HFFc6 (cell line): Measurements from ENCODE around the gene TEKT3. TPM values are rescaled to one million over a fixed set of nuclear protein-coding genes. Genes with fewer than 3 reads are reported as not detected.
A peak's percentile ranks its signal among the peaks of the same experiment; 100 is the strongest.

Experiments
- DNase-seq: peaks from one replicate; pipeline ENCODE4 v3.0.0-alpha.2; 2018
- H3K27ac Mint-ChIP-seq: 2 replicates; pipeline ENCODE4 v1.8.0; 2020; ENCODE audit warnings: mild to moderate bottlenecking, mixed read lengths
- H3K27me3 Mint-ChIP-seq: 2 replicates; pipeline ENCODE4 v1.8.0; 2021; ENCODE audit warnings: mild to moderate bottlenecking, moderate library complexity, mixed read lengths; ENCODE audit not compliant: insufficient read depth
- H3K36me3 Mint-ChIP-seq: 2 replicates; pipeline ENCODE4 v1.8.0; 2021; ENCODE audit warnings: low read depth, mixed read lengths
- H3K4me1 Mint-ChIP-seq: 2 replicates; pipeline ENCODE4 v1.8.0; 2020; ENCODE audit warnings: low read depth, mixed read lengths
- H3K4me3 Mint-ChIP-seq: 2 replicates; pipeline ENCODE4 v1.8.0; 2020; ENCODE audit warnings: mild to moderate bottlenecking, moderate library complexity, mixed read lengths
- H3K9me3 Mint-ChIP-seq: 2 replicates; pipeline ENCODE4 v1.8.0; 2020; ENCODE audit warnings: mild to moderate bottlenecking, mixed read lengths
- CTCF ChIP-seq: fragments of 200-600 bp; sonication (generic); IDR thresholded peaks from 2 replicates; pipeline ENCODE4 v1.5.0; 2021; ENCODE audit warnings: antibody characterized with exemption, mild to moderate bottlenecking
- total RNA-seq, 6 experiments: library from RNA; stranded (reverse); fragmentation: NEBNext Ultra II Directional; extraction: Animal tissue kit (Norgen Biotek cat#: 25700); gene quantifications; 2 replicates in 1 of 6; 3 replicates in 5 of 6; pipeline ENCODE4 v1.2.3, GENCODE V29; 2021

Gene TEKT3
- total RNA-seq, 6 experiments from 2014 or later = not detected

- no peak for TF ChIP-seq CTCF
- Mint-ChIP-seq H3K4me3 (no peak overlapping the region), H3K36me3 (no peaks in the 10 kb centered on the region), H3K27ac (no peak overlapping the region), H3K9me3 (no peaks in the 10 kb centered on the region), H3K27me3 (peaks cover 14% of the 10 kb centered on the region), H3K4me1 (peaks cover 9% of the 10 kb centered on the region)
- no peak for DNase-seq
These were observed 18.3 kb downstream of the TEKT3 start for GRCh38 chr17:15323131-15323530.

- TF ChIP-seq CTCF = no peak
- peak; percentile 24 for DNase-seq
- H3K9me3 Mint-ChIP-seq = no peaks in the 10 kb centered on the region
- no peaks in the 10 kb centered on the region for H3K36me3 Mint-ChIP-seq
- no peak overlapping the region for H3K4me3 Mint-ChIP-seq
- H3K27me3 Mint-ChIP-seq = peaks cover 23% of the 10 kb centered on the region
- H3K27ac Mint-ChIP-seq = no peak overlapping the region
- peaks cover 9% of the 10 kb centered on the region for H3K4me1 Mint-ChIP-seq
These were observed 19.7 kb downstream of the TEKT3 start for GRCh38 chr17:15321556-15322251.

DNA sequence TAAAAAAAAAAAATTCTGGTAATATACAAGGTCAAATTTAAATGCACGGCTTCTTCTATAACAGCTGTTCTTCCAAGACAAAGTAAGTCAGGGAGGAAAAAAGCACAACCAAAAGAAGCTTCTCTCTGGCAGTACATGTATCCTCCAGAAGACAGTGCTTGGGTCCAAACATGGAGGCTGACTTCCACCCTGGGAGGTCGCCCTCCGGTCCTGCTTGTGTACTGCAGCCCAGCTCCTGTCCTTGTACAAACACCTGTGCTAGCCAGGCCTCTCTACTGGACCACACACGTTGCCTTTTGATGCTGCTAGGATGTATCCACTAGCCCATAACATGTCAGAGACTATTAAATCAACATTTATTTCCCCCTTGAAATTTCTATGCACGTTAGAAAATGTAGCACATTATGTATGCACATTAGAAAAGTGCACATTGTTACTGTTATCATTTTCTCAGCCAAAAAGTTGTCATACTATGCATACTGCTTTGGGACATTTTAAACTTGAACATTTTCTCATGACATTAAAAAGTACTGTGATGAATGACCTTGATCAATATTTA, 21.9 kb downstream of the TEKT3 start:
- Mint-ChIP-seq H3K27ac (no peak overlapping the region), H3K4me1 (peaks cover 9% of the 10 kb centered on the region), H3K27me3 (peaks cover 31% of the 10 kb centered on the region), H3K9me3 (no peaks in the 10 kb centered on the region), H3K4me3 (no peak overlapping the region), H3K36me3 (no peaks in the 10 kb centered on the region)
- no peak for TF ChIP-seq CTCF
- no peak for DNase-seq

DNA sequence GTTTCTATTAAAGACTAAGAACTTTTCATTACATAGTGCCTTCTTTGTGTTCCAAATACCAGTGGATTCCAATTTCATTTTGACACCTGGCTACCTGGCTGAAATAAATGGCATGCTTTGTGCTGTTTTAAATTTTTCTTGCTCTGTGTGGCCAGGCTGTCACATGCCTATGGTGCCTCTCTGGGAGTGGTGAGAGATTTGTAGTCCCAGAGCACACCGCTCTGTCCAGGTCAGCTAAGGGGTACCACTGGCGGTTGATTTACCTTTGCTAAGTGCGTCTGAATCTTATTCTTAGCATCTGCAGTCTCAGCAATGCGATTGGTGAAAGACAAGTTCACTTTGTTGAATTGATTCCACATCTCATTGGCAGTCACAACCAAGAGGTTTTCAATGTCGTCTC, 29.4 kb downstream of the TEKT3 start:
- H3K27ac Mint-ChIP-seq = no peak overlapping the region
- no peak for DNase-seq
- no peaks in the 10 kb centered on the region for H3K9me3 Mint-ChIP-seq
- no peaks in the 10 kb centered on the region for H3K36me3 Mint-ChIP-seq
- peaks cover 28% of the 10 kb centered on the region for H3K27me3 Mint-ChIP-seq
- H3K4me3 Mint-ChIP-seq = no peak overlapping the region
- H3K4me1 Mint-ChIP-seq = peaks cover 2% of the 10 kb centered on the region
- TF ChIP-seq CTCF = no peak

DNA sequence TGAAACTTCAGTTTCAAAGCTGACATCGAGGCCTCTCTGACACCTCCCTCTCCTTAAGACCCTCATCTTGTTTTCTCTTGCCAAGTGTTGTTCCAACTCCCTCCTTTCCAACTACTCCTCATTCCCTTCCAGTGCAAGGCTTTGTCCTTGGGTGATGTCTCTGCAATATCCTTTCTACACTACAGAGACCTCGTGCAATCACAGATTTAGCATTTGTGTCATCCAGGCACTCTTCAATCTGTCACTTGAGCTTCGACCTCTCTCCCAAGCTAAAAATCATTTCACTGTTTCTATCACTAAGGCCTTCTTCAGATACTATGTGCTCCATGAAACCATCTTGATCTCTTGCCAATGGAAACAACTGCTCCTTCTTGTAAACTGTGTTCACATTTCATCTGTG, 31.6 kb downstream of the TEKT3 start:
- Mint-ChIP-seq H3K9me3 (no peaks in the 10 kb centered on the region), H3K4me3 (no peak overlapping the region), H3K4me1 (peaks cover 17% of the 10 kb centered on the region), H3K27ac (no peak overlapping the region), H3K27me3 (peaks cover 18% of the 10 kb centered on the region), H3K36me3 (no peaks in the 10 kb centered on the region)
- TF ChIP-seq CTCF = no peak
- no peak for DNase-seq
